ENCODE results near the gene SLC22A6. TPM values are rescaled to one million over a fixed set of nuclear protein-coding genes. Genes with fewer than 3 reads are reported as not detected.

SLC22A6 gene
- total RNA-seq, 2 donors from 2014 or later = not detected

- intact Hi-C loops (cut with DNase I) = no loop called here
- 66% methylated on average over 4 of the region's 4 CpGs for WGBS
Observed at GRCh38 chr11:62930157-62930556, 54.6 kb downstream of the SLC22A6 start.

GRCh38 chr11:62928011-62928410, 56.8 kb downstream of the SLC22A6 start:
- WGBS = 54% methylated on average over 13 of the region's 13 CpGs

More at GRCh38 chr11:62930157-62930556, 54.6 kb downstream of the SLC22A6 start:
- no peaks in the 10 kb centered on the region for H3K9me3 ChIP-seq
- H3K4me3 ChIP-seq = no peak overlapping the region
- TF ChIP-seq, protein P1, sequence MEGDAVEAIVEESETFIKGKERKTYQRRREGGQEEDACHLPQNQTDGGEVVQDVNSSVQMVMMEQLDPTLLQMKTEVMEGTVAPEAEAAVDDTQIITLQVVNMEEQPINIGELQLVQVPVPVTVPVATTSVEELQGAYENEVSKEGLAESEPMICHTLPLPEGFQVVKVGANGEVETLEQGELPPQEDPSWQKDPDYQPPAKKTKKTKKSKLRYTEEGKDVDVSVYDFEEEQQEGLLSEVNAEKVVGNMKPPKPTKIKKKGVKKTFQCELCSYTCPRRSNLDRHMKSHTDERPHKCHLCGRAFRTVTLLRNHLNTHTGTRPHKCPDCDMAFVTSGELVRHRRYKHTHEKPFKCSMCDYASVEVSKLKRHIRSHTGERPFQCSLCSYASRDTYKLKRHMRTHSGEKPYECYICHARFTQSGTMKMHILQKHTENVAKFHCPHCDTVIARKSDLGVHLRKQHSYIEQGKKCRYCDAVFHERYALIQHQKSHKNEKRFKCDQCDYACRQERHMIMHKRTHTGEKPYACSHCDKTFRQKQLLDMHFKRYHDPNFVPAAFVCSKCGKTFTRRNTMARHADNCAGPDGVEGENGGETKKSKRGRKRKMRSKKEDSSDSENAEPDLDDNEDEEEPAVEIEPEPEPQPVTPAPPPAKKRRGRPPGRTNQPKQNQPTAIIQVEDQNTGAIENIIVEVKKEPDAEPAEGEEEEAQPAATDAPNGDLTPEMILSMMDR (IDR thresholded peaks at IDR 0.05) = no peak
- TF ChIP-seq POLR2A (IDR thresholded peaks at IDR 0.05) (no peak), POLR2AphosphoS5 (IDR thresholded peaks at IDR 0.05) (no peak)
- no peak overlapping the region for H3K27ac ChIP-seq
- H3K4me1 ChIP-seq (replicated peaks) = no peaks in the 10 kb centered on the region
- no peaks in the 10 kb centered on the region for H3K36me3 ChIP-seq
- H3K27me3 ChIP-seq (replicated peaks; ENCODE audit: insufficient read depth) = no peaks in the 10 kb centered on the region
- no peak for DNase-seq (ENCODE audit: low spot score)

DNA sequence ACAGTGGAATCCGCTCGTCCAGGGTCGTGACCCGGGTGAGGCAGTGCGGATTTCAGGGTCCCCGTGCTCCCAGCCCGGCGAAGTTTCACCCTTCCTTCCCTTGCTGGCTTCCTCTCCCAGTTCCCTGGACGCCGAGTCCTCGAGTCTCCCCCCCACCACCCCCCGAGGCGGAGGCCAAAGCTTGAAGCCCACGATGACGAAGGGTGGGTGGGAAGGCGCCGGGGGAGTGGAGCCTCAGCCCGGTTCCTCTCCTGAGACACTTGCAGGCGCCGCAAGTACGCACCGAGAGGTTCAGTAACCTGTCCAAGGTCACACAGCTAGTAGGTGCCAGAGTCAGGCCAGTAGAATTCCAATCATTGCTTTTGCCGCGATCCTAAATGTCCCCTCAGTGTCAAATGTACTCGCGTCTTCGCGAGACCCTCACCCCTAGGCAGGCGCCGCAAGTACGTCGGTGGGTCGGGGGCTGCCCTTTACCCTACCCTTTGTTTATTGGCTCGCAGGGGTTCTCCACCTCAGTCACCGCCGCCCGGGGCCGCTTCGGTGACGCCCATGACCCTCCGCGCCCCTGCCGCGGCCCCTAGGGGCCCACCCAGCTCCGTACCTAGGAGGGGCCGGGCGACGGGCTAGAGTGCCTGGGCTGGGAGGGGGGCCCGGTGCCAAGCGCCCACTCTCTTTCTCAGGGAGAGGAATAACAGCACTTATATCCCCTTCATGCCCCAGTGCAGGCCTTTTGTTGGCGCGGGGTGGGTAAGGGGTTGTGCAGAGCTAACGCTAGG, 57.9 kb downstream of the SLC22A6 start:
- intact Hi-C loops (cut with DNase I) = no loop called here
- Histone ChIP-seq H3K9me3 (no peaks in the 10 kb centered on the region), H3K36me3 (no peaks in the 10 kb centered on the region), H3K27ac (no peak overlapping the region), H3K4me1 (replicated peaks) (peaks cover 13% of the 10 kb centered on the region), H3K27me3 (replicated peaks; ENCODE audit: insufficient read depth) (no peaks in the 10 kb centered on the region), H3K4me3 (no peak overlapping the region)
- DNase-seq (ENCODE audit: low spot score) = no peak
- WGBS = 19% methylated on average over 45 of the region's 53 CpGs
- TF ChIP-seq, protein P1 (IDR thresholded peaks at IDR 0.05) = no peak
- TF ChIP-seq POLR2AphosphoS5 (IDR thresholded peaks at IDR 0.05) = no peak
- TF ChIP-seq POLR2A (IDR thresholded peaks at IDR 0.05) = no peak

More at GRCh38 chr11:62928011-62928410, 56.8 kb downstream of the SLC22A6 start:
- DNase-seq (ENCODE audit: low spot score) = no peak
- H3K4me1 ChIP-seq (replicated peaks) = peaks cover 8% of the 10 kb centered on the region
- no peak overlapping the region for H3K4me3 ChIP-seq
- TF ChIP-seq POLR2AphosphoS5 (IDR thresholded peaks at IDR 0.05) (no peak), POLR2A (IDR thresholded peaks at IDR 0.05) (no peak)
- TF ChIP-seq, protein P1 (IDR thresholded peaks at IDR 0.05) = no peak
- H3K27ac ChIP-seq = no peak overlapping the region
- no peaks in the 10 kb centered on the region for H3K27me3 ChIP-seq (replicated peaks; ENCODE audit: insufficient read depth)
- no peaks in the 10 kb centered on the region for H3K9me3 ChIP-seq
- no peaks in the 10 kb centered on the region for H3K36me3 ChIP-seq
- intact Hi-C loops (cut with DNase I) = no loop called here

Small RNAs within 50 kb of the gene (small RNA-seq; reads per million reads assigned to genes)
- 0 reads per million in 2 donors for gene RN7SL259P

Other genes with a start within 250 kb of the SLC22A6 start
- 10 to 100 TPM; 14.8 to 19.1 TPM for gene ZBTB3, start 230.8 kb downstream of the SLC22A6 start, total RNA-seq
- gene POLR2G, start 223.4 kb downstream of the SLC22A6 start, total RNA-seq = 10 to 100 TPM; 97.2 to 98.3 TPM
- 10 to 100 TPM; 22.2 to 36.2 TPM for gene TAF6L, start 213.6 kb downstream of the SLC22A6 start, total RNA-seq
- 100 to 1,000 TPM; 139 to 200 TPM for gene TMEM179B, start 197.6 kb downstream of the SLC22A6 start, total RNA-seq
- 10 to 100 TPM; 35.8 to 73.6 TPM for gene TMEM223, start 193.0 kb downstream of the SLC22A6 start, total RNA-seq
- 10 to 100 TPM; 75.6 to 98.2 TPM for gene NXF1, start 179.5 kb downstream of the SLC22A6 start, total RNA-seq
- 10 to 100 TPM; 34.5 to 57.5 TPM for gene STX5, start 152.9 kb downstream of the SLC22A6 start, total RNA-seq
- not detected for gene TEX54, start 152.1 kb downstream of the SLC22A6 start, total RNA-seq
- gene WDR74, start 145.4 kb downstream of the SLC22A6 start, total RNA-seq = 10 to 100 TPM; 44.5 to 46.1 TPM
- 100 to 1,000 TPM; 158 to 235 TPM for gene SLC3A2, start 104.1 kb downstream of the SLC22A6 start, total RNA-seq
- 100 to 1,000 TPM in 1 of 2 donors, 10 to 100 TPM in 1; 38.1 to 107 TPM for gene CHRM1, start 63.6 kb downstream of the SLC22A6 start, total RNA-seq
- gene SLC22A8, start 30.9 kb upstream of the SLC22A6 start, total RNA-seq = under 1 TPM in 1 of 2 donors, not detected in 1; 0.11 TPM
- not detected for gene SLC22A24, start 159.3 kb upstream of the SLC22A6 start, total RNA-seq

Data from prostate gland (tissue), 2 donors.